Measurements from ENCODE around the gene FRY.

The FRY gene

GRCh38 chr13:32016119-32016518 lies 15.5 kb upstream of the FRY start:
- Histone ChIP-seq H3K4me1 (ENCODE audit: control insufficient read depth, insufficient read depth, low read length, poor library complexity, severe bottlenecking) (no peaks in the 10 kb centered on the region), H3K4me3 (ENCODE audit: extremely low read depth, insufficient read depth, low read length, poor library complexity, severe bottlenecking) (no peak overlapping the region), H3K27ac (ENCODE audit: low read depth, low read length, severe bottlenecking) (no peak overlapping the region), H3K9me3 (ENCODE audit: control insufficient read depth, low read length) (no peaks in the 10 kb centered on the region), H3K36me3 (ENCODE audit: control insufficient read depth, insufficient read depth, low read length) (no peaks in the 10 kb centered on the region)
- 93 to 100% methylated on average over 1 to 2 of the region's 2 CpGs for WGBS, 2 experiments (ENCODE audit: insufficient coverage in 2 of 2)

DNA sequence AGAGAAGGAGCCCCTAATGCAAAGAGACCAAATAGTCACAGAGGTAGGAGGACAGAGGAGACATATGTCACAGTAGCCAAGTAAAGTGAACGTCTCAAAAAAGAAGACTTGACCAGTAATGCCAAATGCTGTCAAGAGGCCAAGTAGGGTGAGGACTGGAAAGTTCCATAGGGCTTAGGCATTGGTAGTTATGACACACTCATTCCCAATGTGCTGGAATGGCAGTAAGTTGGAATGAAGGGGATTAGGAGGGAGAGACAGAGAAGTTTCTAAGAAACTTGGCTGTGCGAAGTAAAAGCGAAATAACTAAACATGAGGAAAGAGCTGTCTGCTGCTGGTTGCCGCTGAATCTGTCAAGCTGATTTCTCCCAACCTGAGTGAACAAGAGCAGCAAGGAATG lies 14.9 kb upstream of the FRY start:
- no peaks in the 10 kb centered on the region for H3K36me3 ChIP-seq (ENCODE audit: control insufficient read depth, insufficient read depth, low read length)
- H3K4me1 ChIP-seq (ENCODE audit: control insufficient read depth, insufficient read depth, low read length, poor library complexity, severe bottlenecking): no peaks in the 10 kb centered on the region
- no peak overlapping the region for H3K27ac ChIP-seq (ENCODE audit: low read depth, low read length, severe bottlenecking)
- 88 to 91% methylated on average over 4 of the region's 4 CpGs for WGBS, 2 experiments (ENCODE audit: insufficient coverage in 2 of 2)
- no peak overlapping the region for H3K4me3 ChIP-seq (ENCODE audit: extremely low read depth, insufficient read depth, low read length, poor library complexity, severe bottlenecking)
- no peaks in the 10 kb centered on the region for H3K9me3 ChIP-seq (ENCODE audit: control insufficient read depth, low read length)

- no peaks in the 10 kb centered on the region for H3K4me1 ChIP-seq (ENCODE audit: control insufficient read depth, insufficient read depth, low read length, poor library complexity, severe bottlenecking)
- no peaks in the 10 kb centered on the region for H3K9me3 ChIP-seq (ENCODE audit: control insufficient read depth, low read length)
- H3K27ac ChIP-seq (ENCODE audit: low read depth, low read length, severe bottlenecking): no peak overlapping the region
- WGBS, 2 experiments (ENCODE audit: insufficient coverage in 2 of 2): 94 to 96% methylated on average over 6 of the region's 6 CpGs
- H3K36me3 ChIP-seq (ENCODE audit: control insufficient read depth, insufficient read depth, low read length): no peaks in the 10 kb centered on the region
- no peak overlapping the region for H3K4me3 ChIP-seq (ENCODE audit: extremely low read depth, insufficient read depth, low read length, poor library complexity, severe bottlenecking)
Observed at GRCh38 chr13:32017474-32017873, 14.1 kb upstream of the FRY start.

GRCh38 chr13:32019612-32020233 lies 11.9 kb upstream of the FRY start:
- 18 to 41% methylated on average over 4 of the region's 6 CpGs for WGBS, 2 experiments (ENCODE audit: insufficient coverage in 2 of 2)

GRCh38 chr13:32021785-32022184 lies 9.8 kb upstream of the FRY start:
- WGBS, 2 experiments (ENCODE audit: insufficient coverage in 2 of 2): 60 to 80% methylated on average over 1 of the region's 1 CpG
- no peaks in the 10 kb centered on the region for H3K4me1 ChIP-seq (ENCODE audit: control insufficient read depth, insufficient read depth, low read length, poor library complexity, severe bottlenecking)
- H3K27ac ChIP-seq (ENCODE audit: low read depth, low read length, severe bottlenecking): no peak overlapping the region
- H3K9me3 ChIP-seq (ENCODE audit: control insufficient read depth, low read length): no peaks in the 10 kb centered on the region
- no peak overlapping the region for H3K4me3 ChIP-seq (ENCODE audit: extremely low read depth, insufficient read depth, low read length, poor library complexity, severe bottlenecking)
- no peaks in the 10 kb centered on the region for H3K36me3 ChIP-seq (ENCODE audit: control insufficient read depth, insufficient read depth, low read length)

More at GRCh38 chr13:32019612-32020233, 11.9 kb upstream of the FRY start:
- Histone ChIP-seq H3K36me3 (ENCODE audit: control insufficient read depth, insufficient read depth, low read length) (no peaks in the 10 kb centered on the region), H3K4me3 (ENCODE audit: extremely low read depth, insufficient read depth, low read length, poor library complexity, severe bottlenecking) (no peak overlapping the region), H3K4me1 (ENCODE audit: control insufficient read depth, insufficient read depth, low read length, poor library complexity, severe bottlenecking) (no peaks in the 10 kb centered on the region), H3K27ac (ENCODE audit: low read depth, low read length, severe bottlenecking) (no peak overlapping the region), H3K9me3 (ENCODE audit: control insufficient read depth, low read length) (no peaks in the 10 kb centered on the region)

- H3K27ac ChIP-seq (ENCODE audit: low read depth, low read length, severe bottlenecking): no peak overlapping the region
- WGBS, 2 experiments (ENCODE audit: insufficient coverage in 2 of 2): 32 to 74% methylated on average over 3 of the region's 4 CpGs
- H3K9me3 ChIP-seq (ENCODE audit: control insufficient read depth, low read length): no peaks in the 10 kb centered on the region
- H3K4me3 ChIP-seq (ENCODE audit: extremely low read depth, insufficient read depth, low read length, poor library complexity, severe bottlenecking): no peak overlapping the region
- H3K4me1 ChIP-seq (ENCODE audit: control insufficient read depth, insufficient read depth, low read length, poor library complexity, severe bottlenecking): no peaks in the 10 kb centered on the region
- H3K36me3 ChIP-seq (ENCODE audit: control insufficient read depth, insufficient read depth, low read length): no peaks in the 10 kb centered on the region
Observed at GRCh38 chr13:32022311-32022710, 9.3 kb upstream of the FRY start.

GRCh38 chr13:32023096-32023495 lies 8.5 kb upstream of the FRY start:
- H3K36me3 ChIP-seq (ENCODE audit: control insufficient read depth, insufficient read depth, low read length): no peaks in the 10 kb centered on the region
- no peaks in the 10 kb centered on the region for H3K4me1 ChIP-seq (ENCODE audit: control insufficient read depth, insufficient read depth, low read length, poor library complexity, severe bottlenecking)
- no peak overlapping the region for H3K4me3 ChIP-seq (ENCODE audit: extremely low read depth, insufficient read depth, low read length, poor library complexity, severe bottlenecking)
- H3K27ac ChIP-seq (ENCODE audit: low read depth, low read length, severe bottlenecking): no peak overlapping the region
- H3K9me3 ChIP-seq (ENCODE audit: control insufficient read depth, low read length): no peaks in the 10 kb centered on the region
- 92% methylated on average over 3 of the region's 3 CpGs; no CpG with 5 or more reads in 1 of the 2 experiments for WGBS, 2 experiments (ENCODE audit: insufficient coverage in 2 of 2)

- H3K4me3 ChIP-seq (ENCODE audit: extremely low read depth, insufficient read depth, low read length, poor library complexity, severe bottlenecking): no peak overlapping the region
- no peaks in the 10 kb centered on the region for H3K9me3 ChIP-seq (ENCODE audit: control insufficient read depth, low read length)
- H3K27ac ChIP-seq (ENCODE audit: low read depth, low read length, severe bottlenecking): no peak overlapping the region
- no peaks in the 10 kb centered on the region for H3K36me3 ChIP-seq (ENCODE audit: control insufficient read depth, insufficient read depth, low read length)
- WGBS, 2 experiments (ENCODE audit: insufficient coverage in 2 of 2): no CpG with 5 or more reads among the region's 3 CpGs
- H3K4me1 ChIP-seq (ENCODE audit: control insufficient read depth, insufficient read depth, low read length, poor library complexity, severe bottlenecking): no peaks in the 10 kb centered on the region
Observed at GRCh38 chr13:32023698-32024097, 7.9 kb upstream of the FRY start.

- H3K27ac ChIP-seq (ENCODE audit: low read depth, low read length, severe bottlenecking): no peak overlapping the region
- no CpG with 5 or more reads among the region's 2 CpGs for WGBS, 2 experiments (ENCODE audit: insufficient coverage in 2 of 2)
Observed at GRCh38 chr13:32024750-32025149, 6.8 kb upstream of the FRY start.

DNA sequence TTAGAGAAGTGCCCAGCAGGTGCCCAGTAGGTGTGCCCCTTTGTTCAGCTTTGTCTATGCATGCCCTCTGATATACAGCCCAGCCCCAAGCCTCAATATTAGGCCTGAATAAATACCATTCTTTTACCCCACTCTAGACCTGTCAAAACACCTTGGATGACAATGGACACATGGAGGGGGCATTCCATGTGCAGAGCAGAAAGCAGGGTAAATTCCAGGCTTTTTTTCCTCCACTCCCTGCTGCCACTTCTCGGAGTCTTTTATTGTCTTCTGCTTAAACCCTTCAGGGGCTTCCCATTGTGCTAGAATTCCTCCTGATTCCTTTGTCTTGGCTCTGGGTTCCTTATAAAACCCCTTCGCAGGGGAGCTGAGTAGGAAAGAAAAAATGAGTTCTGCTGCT lies 5.8 kb upstream of the FRY start:
- no peak overlapping the region for H3K27ac ChIP-seq (ENCODE audit: low read depth, low read length, severe bottlenecking)
- no peaks in the 10 kb centered on the region for H3K9me3 ChIP-seq (ENCODE audit: control insufficient read depth, low read length)
- WGBS, 2 experiments (ENCODE audit: insufficient coverage in 2 of 2): 30 to 33% methylated on average over 1 to 2 of the region's 2 CpGs
- no peaks in the 10 kb centered on the region for H3K36me3 ChIP-seq (ENCODE audit: control insufficient read depth, insufficient read depth, low read length)
- H3K4me3 ChIP-seq (ENCODE audit: extremely low read depth, insufficient read depth, low read length, poor library complexity, severe bottlenecking): no peak overlapping the region
- peaks cover 2% of the 10 kb centered on the region for H3K4me1 ChIP-seq (ENCODE audit: control insufficient read depth, insufficient read depth, low read length, poor library complexity, severe bottlenecking)

More at GRCh38 chr13:32024750-32025149, 6.8 kb upstream of the FRY start:
- Histone ChIP-seq H3K9me3 (ENCODE audit: control insufficient read depth, low read length) (no peaks in the 10 kb centered on the region), H3K36me3 (ENCODE audit: control insufficient read depth, insufficient read depth, low read length) (no peaks in the 10 kb centered on the region), H3K4me1 (ENCODE audit: control insufficient read depth, insufficient read depth, low read length, poor library complexity, severe bottlenecking) (no peaks in the 10 kb centered on the region), H3K4me3 (ENCODE audit: extremely low read depth, insufficient read depth, low read length, poor library complexity, severe bottlenecking) (no peak overlapping the region)

DNA sequence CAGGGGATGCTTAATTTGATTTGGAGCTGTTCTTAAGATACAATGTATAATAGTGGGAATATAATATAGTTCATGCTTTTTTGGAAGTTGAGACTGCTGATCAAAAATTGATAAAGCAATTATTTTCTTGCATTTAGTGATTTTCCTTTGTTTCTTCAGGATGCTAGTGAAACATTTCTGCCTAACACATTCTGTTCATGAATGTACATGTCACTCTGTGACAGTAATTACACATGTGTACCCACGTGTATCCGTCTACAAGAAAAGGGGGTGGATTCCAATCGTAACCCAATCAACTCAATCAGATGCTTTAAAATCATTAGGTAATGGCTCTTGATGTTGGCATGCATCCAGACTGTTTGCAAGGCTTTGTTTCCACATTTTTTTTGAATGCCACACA lies 5.0 kb upstream of the FRY start:
- Histone ChIP-seq H3K4me1 (ENCODE audit: control insufficient read depth, insufficient read depth, low read length, poor library complexity, severe bottlenecking) (peaks cover 3% of the 10 kb centered on the region), H3K4me3 (ENCODE audit: extremely low read depth, insufficient read depth, low read length, poor library complexity, severe bottlenecking) (no peak overlapping the region), H3K27ac (ENCODE audit: low read depth, low read length, severe bottlenecking) (no peak overlapping the region), H3K36me3 (ENCODE audit: control insufficient read depth, insufficient read depth, low read length) (no peaks in the 10 kb centered on the region), H3K9me3 (ENCODE audit: control insufficient read depth, low read length) (no peaks in the 10 kb centered on the region)
- WGBS, 2 experiments (ENCODE audit: insufficient coverage in 2 of 2): 74 to 100% methylated on average over 1 to 3 of the region's 3 CpGs
